Activated CD8-positive, alpha-beta memory T cell treated with anti-CD3 and anti-CD28 coated beads, Interleukin-2, amount 50 U/mL, for 4 hours (primary cell): ENCODE data around the gene AUTS2.

ENCODE experiments used
- DNase-seq: peaks from one replicate; pipeline ENCODE4 v3.0.0-alpha.2; 2020

AUTS2 gene

DNA sequence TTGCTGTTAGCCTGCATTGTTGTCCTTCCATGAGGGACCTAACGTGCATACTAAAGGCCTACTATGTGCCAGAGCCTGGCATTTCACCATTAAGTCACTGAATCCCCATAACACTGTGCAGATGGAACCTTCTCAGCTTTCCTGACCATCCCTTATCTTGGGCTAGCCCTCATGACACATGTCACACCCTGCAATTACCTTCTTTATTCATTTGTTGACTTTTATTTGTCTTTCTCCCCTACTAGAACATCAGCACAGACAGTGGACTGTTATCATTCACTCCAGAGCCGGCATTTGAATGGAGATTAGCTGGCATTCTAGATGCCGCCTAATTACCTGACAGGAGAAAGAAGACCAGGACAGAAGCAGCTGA is 1062.5 kb downstream of the AUTS2 start:
- no peak for DNase-seq

DNA sequence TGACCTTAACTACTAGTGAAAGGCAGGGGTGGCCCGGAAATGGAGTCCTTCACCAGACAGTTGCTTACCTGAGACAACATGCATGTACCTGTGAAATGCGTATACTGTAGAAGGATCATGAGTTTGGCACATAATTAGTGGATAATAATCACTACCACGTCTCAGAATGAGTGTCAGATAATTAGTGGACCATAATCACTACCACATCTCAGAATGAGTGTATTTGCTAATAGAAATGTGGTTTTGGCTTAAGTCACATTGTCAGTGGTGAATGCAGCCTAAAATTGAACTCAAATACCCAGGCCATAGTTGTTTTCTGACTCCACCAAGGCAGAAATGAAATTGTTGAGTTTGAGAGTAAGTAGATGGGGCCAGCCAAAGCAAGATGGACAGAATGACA is 1065.4 kb downstream of the AUTS2 start:
- no peak for DNase-seq

DNA sequence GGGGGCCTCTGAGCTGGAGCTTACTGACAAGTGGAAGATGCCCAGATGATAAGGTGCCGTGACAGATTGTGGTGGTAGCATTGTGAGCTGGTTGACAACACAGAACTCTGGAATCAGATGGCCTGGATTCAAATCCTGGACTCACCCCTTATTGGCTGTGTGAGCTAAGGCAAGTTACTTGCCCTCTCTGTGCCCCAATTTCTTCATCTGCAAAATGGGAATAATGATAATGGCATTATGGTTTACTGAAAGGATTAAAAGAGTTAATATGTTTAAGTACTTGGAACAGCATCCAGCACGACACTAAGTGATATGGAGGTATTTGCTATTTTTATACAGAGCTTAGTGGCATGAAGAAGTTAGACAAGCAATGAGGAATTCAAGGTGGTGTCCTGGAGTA is 1067.7 kb downstream of the AUTS2 start:
- no peak for DNase-seq

DNA sequence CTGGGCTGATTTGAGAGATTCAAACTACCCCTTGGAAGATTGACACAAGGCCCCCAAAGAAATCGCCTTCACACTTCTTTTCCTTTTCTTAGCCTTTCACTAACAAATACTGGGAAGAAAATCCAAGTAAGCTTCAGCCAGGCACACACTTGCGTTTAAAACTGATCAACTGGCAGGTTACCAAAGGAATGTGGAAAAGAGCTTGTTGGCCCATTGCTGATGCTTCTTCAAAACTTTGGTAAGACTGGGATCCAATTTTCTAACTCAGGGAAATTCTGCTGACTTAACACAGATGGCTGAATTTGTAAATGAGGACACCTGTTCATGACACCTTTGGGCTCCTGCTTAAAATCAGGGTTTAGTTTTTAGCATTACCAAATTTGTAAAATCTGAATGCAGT is 1069.1 kb downstream of the AUTS2 start:
- no peak for DNase-seq

DNA sequence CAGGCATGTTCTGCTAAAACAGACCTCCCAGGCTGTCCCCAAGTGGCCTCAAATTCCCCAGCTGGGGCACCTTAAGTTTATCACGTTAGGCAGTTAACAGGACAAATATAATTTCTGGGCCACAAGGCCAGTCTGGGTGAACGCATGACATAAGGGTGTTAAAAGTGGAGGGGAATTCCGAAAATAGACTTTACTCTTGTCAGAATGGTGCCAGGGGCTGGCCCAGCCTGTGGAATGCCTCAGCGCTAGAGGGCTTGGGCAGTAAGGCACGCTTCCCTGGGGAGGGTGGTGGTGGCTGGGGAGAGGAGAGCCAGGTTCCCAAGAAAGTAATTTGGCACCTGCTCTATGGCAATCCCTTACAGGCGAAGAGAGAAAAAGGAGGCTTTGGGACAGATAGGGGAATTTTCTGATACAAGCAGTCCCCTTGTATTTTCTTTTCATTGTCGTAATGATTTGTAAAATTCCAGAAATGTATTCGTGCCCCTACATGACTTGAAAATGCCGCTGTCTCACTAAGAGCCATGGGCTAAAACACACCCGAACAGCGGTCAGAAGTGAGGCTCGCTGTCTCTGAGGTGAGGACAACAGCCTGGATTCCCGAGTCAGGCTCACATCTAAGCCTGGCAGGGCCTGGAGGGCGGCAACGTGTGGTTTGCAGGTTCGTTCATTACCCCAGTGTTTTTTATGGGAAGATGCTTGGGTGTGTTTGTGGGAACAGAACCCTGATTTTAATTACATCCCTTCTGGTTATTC is 1070.5 kb downstream of the AUTS2 start:
- DNase-seq, result no peak

DNA sequence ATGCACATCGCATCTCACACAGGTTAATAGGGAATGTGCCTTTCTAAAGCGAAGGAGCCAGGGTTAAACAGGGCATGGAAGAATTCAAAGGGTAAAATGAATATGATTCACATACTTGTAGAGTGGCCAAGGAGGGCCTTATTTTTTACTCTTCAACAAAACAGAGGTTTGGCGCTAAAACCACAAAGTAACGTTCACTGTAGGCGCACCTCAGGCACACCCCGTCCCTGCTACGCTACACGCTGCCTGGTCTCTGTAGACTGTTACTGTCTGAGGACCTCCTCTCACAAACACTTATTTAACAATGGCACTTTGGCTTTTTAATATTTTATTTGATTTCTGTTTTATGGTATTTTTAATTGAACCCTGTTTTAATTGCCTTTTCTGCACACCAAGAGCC is 1071.6 kb downstream of the AUTS2 start:
- DNase-seq, result no peak

DNA sequence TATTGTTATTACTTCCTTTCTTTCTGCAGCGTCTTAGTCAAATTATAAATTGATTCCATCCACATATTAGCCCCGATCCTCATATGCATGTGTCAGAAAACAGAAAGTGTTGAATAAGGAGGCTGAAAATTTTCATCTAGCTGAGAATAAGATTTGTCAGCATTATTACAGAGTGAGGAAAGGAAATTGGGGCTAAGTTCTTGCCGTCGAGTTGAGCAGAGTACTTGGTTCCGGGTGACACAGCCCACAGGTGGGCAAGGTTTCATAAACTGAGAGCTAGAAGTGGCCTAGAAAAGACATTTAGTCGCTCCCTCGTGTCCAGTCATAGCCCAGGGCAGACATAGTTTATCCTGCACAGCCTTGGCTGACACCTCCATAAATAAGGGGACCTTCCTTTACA is 1072.0 kb downstream of the AUTS2 start:
- DNase-seq, result no peak

DNA sequence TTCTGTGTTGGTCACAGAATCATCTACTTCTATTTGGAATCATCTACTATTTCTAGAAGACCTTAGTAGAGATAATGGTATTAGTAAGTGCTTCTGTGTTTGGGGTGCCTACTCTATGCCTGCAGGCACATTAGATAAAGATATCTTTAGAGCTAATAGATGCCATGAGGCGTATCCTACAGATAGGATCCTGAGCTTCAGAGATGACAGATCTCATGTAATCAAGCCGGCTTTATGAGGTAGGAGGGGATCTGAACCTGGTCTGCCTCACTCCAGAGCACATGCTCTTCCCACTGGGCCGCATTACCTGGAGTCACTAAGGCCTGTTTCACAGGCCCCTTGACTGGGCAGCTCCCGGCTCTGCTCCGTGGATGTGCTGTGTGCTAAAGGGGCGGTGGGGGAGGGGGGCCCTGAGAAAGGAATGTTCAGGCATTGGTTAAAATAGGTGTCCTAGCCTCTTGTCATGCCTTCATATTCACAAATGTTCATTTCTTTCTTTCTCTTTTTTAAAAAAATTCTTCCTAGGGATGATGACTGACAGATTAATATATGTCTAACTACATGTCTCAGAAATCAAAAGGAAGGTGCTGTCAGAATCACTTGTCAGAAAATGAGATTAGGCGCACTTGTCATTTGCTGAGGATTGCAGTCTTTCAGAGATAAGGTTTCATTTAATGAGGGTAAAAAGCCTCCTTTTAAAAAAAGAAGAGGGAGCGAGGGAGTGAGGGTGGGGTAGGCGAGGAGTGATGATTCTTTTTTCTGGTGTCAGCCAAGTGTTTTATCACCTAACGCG is 1075.7 kb downstream of the AUTS2 start:
- no peak for DNase-seq

DNA sequence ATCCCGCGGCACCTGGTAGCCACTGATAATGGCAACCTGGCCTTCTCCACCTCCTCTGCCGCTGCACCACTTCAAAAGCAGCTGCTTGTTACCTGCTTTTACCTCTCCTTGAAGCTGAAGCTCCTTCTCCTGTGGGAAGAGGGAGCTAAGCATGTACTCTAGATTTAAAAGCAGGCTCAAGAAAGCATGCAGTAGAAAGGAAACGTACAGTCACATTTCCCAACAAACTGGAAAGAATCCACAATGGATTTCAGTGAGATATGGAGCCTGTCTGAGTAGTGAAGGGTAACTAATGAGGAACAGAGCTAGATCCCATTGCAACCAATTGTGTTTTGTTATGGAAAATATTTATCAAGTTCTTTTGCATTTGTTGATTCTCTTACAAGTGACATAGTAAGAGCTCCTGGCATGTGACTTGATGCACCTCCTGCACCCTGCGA is 1076.3 kb downstream of the AUTS2 start:
- DNase-seq, result no peak

DNA sequence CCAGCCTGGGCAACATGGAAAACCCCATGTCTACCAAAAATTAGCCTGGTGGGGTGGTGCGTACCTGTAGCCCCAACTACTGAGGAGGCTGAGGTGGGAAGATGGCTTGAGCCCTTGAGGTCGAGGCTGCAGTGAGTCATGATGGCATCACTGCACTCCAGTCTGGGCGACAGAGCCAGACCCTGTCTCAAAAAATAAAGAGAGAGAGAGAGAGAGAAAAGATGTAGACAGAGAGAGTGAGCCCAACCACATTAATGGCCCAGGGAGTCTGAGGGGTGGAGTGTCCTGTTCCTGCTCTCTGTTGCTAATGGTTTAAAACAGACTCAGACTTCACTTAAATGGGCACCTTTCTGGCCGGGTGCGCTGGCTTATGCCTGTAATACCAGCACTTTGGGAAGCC is 1078.0 kb downstream of the AUTS2 start:
- no peak for DNase-seq

DNA sequence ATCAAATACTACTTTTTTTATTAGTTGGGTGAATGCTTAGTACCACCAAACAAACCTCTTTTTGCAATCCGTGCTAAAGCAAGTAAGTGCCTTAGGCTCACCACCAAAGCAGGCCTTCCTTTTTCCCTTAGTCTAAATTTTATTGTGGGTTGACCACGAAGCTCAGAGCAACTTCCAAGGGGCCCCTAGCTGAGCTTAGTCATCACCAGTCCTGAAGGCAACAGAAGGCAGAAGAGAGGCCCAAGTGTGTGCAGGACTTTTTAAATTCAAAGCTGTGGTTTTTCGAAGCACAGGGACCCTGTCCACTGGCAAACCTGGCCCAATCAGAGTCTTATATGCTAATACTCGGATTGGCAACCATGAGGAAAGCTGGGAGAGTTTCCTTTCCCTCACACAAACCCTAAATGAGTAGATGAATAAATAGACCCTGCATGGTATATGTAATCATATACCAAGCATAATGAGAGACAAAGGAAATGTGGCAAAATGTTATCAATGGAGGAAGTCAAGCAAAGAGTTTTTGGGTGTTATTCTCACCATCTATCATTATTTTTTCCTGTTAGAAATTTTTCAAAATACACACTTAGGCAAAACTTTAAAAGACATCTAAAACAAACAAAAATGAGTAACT is 1080.5 kb downstream of the AUTS2 start:
- no peak for DNase-seq

DNA sequence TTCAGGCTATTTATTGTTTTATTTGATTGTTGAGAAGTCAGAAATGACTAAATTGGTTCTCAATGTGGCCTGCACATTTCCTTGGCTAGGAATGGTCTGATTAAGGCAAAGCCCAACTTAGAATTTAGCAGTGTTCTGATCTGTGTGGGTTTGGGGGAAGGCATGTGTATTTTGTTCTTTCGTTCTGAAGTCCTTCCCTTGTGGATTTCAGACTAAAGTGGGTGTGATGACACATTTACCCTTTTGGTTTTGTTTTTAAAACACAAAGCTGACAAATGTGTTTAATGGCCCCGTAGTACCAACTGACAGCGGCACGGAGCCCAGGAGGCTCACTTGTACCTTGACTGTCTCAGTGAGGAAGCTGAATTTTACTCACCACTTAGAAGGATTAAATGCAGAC is 1081.4 kb downstream of the AUTS2 start:
- peak; percentile 30 for DNase-seq

DNA sequence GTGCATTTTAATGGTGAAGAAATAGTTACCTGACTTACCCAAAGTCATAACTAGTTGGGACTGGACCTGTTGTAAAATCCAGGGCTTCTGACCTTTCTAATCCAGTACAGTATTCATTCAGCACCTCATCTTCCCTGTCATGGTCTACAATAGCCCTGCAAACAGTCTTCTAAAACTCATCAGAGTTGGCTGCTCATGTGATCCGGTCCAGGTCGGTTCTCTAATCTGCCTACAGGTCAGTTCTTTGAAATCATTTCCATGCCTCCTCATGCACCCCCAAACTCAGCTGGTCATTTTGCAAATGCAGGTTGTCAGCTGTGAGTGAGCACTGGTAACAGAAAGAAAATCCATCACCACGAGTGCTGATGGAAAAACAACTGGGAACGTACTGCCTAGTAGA is 1082.0 kb downstream of the AUTS2 start:
- DNase-seq, result no peak

DNA sequence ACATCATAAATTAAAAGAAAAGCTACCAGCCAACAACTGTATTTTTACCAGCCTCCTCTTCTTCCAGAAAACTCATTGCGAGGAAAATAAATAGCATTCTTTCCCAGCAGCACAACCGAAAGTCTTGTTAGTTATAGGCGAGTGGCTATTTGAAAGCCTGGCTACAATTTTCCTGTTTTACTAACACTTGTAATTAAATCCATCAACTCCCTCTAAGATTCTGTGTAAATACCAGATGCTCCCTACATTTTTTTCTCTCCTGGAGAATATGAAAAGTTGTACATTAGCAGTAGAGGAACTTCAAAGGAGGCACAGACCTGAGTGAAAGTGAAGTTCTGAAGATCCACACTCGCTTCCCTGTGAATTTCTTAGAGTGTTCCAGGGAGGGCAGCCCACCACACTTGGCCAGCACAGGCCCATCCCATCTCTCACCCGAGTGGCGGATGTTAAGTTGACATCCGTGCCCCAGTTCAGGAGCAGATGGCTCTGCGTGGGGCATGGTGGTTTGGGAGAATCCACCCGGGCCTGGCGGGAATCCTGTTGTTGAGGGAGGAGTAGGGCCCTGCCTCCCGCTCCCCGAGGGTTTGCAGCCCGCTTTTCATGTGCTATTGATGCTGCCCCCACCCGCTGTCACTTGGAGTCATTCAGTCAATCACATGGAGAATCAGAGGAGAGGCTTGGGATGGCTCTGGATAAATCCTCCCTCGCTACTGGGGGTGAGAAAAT is 1082.6 kb downstream of the AUTS2 start:
- DNase-seq, result no peak

DNA sequence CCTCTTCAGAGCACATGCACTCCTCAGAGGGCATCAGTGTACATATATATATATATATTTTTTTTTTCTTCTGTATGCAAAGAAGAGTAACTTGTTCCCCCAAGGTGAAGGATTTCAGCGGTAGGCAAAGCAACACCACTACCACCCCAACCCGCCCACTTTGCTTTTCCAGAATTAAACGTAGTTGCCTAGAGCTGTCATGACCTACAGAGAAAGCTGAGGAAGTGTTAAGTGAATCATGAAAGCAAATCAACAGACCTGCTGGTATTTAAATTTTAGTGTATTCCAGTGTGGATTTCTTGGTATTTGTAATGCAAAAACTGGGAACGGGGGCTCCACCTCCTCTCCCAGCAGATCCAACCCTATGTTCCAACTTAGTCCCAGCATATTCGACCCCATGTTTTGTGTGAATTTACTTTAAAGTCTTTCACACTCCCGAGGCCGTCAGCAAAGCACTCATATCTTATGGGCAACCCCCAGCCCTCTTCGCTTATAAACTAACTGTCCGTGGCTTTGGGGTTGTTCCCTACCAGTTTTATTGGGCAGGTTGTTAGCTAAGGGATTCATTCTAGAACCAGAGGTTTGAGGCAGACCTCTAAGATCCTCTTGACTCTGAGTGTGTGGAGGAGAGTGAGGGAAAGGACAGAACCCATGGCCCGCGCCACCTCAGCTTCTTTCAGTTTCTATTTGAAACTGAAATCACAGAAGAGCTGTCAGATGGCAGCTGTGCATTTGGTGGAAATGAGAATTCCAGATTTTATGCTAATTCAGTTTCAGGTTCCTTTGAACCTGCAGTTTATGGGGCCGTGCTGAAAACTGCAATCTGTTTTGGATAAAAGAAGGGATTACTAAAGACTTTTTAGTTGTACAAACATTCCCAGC is 1083.4 kb downstream of the AUTS2 start:
- no peak for DNase-seq

DNA sequence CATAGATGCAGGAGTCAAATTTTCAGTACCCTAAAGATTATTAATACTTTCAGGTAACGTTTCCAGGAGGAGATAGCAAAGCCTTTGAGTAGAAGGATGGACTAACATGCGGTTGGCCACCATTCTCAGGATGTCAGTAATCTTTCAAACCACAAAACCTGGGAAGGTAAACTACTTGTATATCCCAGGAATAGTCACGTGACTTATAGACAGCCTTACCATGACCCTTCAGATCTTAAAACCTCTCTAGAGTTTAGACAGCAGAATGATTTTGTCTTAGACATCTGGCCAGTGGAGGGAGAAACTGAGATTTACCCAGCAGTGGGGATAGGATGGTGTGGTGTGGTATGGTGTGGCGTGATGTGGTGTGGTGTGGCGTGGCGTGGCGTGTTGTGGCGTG is 1085.9 kb downstream of the AUTS2 start:
- DNase-seq, result no peak

DNA sequence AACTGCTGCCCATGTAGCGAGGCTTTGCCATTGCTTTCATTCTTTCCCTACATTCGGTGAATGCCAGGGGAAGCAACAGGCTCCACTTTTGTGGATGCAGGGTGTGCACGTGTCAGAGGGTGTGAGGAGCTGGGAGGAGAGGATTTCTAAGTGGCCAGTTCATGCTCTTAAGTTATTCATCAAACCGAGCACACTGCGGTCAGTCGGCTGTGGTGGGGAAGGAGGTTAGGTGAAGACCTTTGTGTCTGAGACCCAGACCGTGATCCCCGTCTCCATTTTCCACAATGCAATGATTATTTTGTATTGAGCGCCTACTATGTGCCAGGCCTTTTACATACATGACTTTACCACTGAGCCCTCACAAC is 1095.0 kb downstream of the AUTS2 start:
- DNase-seq, result no peak

DNA sequence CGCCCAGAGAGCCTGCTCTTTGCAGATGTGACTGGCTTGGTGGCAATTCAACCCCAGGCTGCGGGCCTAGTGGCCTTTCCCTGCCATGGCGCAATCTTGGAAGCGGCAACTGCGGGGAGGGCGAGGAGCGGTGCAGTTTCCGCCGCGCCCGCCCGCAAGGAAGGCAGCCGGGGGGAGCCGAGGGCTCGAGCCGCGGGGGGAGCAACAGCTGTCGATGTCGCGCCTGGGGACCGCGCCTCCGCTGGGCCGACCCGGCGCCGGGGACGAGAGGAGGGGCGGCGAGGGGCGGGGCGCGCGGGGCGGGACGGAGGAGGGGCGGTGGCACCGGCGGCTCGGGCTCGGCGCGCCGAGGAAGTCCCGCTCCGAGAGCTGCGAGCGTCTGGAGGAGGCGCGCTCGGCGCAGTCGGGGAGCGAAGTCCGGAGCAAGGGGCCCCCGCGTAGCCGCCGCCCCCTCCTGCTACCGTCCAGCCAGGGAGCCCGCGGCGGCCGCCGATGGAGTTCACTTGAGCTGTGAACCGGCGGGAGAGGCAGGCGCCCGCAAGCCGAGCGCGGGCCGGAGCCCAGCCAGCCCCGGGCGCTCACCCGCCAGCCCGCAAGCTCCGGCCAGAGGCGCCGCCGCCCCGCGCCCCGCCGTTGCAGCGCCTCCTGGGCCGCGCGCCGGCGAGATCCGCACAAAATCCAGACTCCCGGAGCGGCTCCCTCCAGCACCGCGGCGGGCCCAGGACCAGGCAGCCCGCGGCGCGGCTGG is 1095.6 kb downstream of the AUTS2 start:
- peak; percentile 74 for DNase-seq

DNA sequence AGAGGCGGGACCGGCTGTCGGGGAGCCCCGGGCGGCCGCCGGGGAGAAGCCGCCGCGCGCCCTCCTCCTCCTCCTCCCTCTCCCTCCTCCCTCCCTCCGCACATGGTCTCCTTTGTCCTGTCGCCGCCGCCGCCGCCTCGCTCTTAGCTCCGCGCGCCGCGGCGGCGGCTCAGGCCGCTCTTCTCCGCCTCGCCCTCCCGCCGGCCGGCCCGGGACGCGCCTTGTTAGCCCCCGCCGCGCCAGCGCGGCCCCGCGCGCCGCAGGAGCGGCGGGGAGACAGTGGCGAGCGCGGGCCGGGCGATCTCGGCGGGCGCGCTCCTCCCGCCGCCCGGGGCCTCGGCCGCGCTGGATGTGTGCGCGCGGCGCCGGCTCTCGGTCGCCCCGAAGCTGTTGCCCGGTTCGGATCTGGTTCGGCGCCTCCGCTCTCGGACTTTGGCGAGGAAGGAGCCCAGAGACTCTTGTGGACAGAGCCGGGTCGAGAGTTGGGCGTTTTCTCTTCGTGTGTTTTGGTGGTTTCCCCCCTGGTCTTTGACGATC is 1096.2 kb downstream of the AUTS2 start:
- peak; percentile 42 for DNase-seq

DNA sequence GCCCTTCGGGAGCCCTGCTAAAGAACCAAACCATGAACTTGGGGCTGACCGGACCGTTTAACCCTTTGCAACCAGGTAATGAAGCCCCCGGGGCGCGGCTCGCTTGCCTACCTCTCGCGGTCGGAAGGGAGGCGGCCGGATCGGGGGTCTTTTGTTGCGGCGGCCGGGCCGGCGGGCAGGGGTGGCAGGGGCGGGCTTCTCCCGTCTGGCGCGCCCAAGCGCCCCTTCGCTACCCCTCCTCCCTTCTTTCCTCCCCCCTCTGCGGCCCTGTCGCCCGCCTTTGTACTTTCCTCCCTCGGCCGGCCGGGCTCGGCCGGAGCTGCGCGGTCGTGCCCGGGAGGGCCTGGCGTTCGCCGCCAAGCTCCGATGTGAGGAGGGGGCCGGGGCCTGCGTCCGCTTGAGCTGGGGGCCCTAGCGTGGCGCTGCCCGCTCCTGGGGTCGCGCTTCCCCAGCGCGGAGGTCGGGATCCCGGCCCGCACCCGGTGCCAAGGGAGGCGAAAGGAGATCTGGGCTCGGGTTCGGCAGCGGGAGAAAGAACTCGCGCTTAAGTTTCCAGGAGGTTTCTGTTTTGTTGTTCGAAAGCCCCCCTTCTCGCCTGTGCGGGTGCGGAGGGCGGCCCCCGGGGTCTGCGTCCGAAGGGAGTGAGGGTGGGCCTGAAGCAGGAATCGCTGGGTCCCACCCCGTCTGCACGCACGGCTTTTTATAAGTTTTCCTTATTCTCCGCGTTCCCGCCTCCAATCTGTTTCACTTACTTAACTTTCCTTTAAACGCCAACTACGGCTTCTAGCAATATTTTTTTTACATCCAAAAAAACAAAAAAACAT is 1096.9 kb downstream of the AUTS2 start:
- peak; percentile 23 for DNase-seq

DNA sequence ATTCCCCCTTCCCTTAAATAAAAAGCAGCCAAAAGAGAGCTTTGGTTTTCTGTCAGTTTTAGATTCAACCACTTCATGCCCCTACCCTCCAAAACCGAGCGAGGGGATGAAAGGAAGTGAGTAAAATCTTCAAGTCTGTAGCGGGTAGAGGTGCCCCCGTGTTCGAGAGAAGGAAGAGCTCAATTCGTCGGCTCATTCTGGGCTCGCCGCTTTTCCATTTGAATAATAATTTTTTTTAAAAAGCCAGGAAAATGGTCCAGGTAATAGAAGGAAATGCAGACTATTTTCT is 1097.5 kb downstream of the AUTS2 start:
- no peak for DNase-seq
